Islet of Langerhans (tissue), 1 donor: ENCODE data around the gene IRF3.

Experiments
- FAIRE-seq: peaks from one replicate; lab custom pipeline; 2011; peaks lifted over from hg19 to GRCh38; lab: Jason Lieb, UNC

Gene IRF3

GRCh38 chr19:49669516-49669915 is 3.9 kb upstream of the IRF3 start:
- no peak for FAIRE-seq

- no peak for FAIRE-seq
These were observed 1.8 kb upstream of the IRF3 start for GRCh38 chr19:49667473-49667872.

- FAIRE-seq, result no peak
These were observed 425 bp upstream of the IRF3 start for GRCh38 chr19:49666120-49666444.

DNA sequence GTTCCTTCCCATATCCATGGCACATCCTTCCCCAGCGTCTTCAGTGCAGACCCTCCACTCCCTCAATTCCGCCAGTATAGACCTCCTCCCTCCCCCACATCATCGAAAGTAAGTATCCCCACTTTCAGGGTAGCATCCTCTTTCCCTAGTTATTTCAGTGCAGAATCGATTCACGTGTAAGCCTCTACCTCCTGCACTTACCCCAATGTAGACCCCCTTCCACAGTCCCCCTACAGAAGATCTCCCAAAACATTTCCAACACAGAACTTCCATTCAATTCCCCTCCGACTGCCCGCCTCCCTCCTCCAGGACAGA is 664 bp downstream of the IRF3 start:
- no peak for FAIRE-seq

- no peak for FAIRE-seq
These were observed 1.3 kb downstream of the IRF3 start for GRCh38 chr19:49664171-49665035.

GRCh38 chr19:49663224-49663623 is 2.4 kb downstream of the IRF3 start:
- no peak for FAIRE-seq

GRCh38 chr19:49662011-49662410 is 3.6 kb downstream of the IRF3 start:
- no peak for FAIRE-seq

DNA sequence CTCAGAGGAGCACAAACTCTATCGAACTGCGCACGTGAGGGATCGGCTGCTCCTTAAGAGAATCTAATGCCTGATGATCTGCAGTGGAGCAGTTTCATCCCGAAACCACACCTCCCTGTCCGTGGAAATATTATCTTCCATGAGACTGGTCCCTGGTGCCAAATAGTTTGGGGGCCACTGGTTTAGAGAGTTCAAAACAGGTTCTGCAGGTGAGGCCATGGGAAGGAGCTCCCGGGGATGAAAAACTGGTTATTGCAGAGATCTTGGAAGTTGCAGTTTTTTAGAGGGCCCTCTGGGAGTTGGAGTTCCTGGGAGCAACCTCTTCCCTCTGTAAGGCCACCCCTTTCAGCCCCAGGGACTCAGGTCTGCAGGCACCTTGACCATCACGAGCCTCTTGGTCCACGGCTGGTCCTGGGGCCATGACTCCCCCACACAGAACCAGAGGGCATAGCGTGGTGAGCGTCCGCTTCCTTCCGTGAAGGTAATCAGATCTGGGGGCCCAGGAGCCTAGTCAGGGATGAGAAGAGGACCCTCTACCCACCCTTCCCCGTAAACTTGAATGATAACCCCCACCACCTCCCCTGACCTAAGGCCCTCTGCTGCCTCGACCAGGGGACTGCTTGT is 5.2 kb downstream of the IRF3 start:
- no peak for FAIRE-seq

DNA sequence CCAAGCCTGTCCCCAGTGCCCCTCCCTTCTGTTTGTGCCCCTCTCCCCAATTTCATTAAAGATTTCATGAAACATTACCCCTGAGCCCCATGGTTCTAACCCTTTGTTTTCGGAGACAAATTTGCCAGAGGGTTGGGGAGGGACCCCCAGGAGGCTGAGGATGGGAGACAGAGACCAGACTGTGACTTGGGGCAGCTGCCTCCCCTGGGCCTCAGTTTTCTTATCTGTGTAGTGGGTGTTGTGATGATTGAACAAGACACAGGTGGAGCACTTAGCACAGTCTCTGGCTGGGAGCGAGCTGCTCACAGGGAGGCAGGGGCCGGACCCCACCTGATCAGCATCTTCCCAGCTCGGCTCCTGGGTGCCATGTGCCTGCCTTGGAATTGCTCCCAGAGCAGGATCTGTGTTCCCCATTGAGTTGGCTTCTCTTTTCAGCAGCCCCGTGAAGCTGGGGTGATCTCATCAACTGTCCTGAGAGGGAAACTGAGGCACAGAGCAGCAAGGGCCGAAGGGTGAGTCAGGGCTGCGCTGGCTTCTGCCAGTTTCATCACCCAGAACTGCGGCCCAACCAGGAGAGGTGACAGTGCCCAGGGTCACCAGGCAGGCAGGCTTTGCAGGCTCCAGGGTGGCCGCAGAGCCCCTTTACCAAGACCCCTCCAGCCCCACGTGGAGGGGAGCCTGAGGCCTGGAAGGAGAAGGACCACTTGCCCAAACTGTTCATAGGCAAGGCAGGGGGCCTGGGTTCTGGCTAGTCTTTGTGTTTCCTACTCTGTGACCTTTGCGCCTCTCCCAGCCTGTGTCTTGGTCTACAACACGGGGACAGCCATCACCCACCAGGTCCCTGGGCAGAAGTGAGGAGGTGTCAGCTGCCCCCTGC is 6.9 kb downstream of the IRF3 start:
- no peak for FAIRE-seq

GRCh38 chr19:49658139-49658517 is 7.5 kb downstream of the IRF3 start:
- no peak for FAIRE-seq

DNA sequence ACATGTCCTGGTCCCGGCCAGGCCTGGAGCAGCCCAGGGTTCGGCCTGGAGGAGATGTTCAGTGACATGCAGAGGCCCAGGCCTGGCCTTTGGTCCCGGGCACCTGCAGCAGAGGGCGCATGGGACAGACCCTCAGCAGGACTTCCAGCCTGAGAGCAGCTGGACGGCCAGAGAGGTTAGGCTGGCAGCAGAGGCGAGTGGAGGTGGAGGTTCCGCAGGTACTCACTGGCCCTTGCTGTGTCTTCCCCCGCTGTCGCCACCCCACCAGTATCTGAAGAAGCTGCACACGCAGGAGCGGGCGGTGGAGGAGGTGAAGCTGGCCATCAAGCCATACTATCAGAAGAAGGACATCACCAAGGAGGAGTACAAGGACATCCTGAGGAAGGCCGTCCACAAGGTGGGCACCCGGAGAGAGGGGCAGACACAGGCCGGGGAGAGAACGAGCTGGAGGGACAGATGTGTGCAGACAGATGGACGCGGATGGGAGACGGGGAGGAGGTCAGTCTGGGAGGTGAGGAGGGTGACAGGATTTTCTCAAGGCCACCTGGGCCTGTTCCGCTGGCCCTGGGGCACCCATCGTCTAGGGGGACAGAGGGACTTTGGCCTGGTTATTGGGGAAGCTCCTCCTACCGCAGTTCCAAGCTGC is 8.0 kb downstream of the IRF3 start:
- FAIRE-seq, result no peak

DNA sequence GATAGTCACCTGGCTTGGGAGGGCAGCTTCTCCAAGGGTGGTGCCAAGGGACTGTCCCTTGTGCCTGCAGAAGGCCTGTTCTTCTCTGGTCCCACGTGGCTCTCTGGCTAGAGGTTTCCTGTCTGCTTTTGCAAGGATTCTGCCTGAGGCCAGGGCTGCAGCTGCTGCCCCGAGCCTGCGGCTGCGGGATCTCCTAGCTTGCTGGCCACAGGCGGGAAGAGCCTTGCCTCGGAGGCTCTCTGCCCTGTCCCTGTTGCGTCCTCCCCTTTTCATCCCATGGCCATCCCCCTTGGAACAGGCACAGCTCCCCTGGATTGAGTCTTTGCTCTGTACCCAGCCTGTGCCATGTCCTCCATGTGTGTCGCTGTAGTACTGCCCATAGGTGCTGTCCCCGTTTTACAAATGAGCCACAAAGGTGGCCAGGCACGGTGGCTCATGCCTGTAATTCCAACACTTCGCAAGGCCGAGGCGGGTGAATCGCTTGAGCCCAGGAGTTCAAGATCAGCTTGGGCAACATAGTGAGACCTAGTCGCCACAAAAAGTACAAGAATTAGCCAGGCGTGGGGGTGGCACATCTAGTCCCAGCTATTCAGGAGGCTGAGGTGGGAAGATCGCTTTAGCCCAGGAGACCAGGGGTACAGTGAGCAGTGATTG is 9.1 kb downstream of the IRF3 start:
- FAIRE-seq, result no peak

GRCh38 chr19:49655570-49656455 is 9.8 kb downstream of the IRF3 start:
- FAIRE-seq, result no peak

GRCh38 chr19:49654581-49654980 is 11.1 kb downstream of the IRF3 start:
- FAIRE-seq, result no peak

DNA sequence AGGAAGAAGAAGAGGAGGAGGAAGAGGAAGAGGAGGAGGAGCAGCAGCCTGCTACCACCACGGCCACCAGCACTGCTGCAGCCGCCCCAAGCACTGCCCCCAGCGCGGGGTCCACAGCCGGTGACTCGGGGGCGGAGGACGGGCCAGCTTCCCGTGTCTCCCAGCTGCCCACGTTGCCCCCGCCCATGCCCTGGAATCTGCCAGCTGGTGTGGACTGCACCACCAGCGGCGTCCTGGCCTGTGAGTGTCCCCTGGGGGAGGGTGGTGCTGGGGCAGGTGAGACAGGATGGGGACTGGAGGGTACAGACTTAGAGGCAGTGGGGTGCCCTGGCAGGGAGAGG is 12.2 kb downstream of the IRF3 start:
- no peak for FAIRE-seq

GRCh38 chr19:49652551-49653465 is 12.8 kb downstream of the IRF3 start:
- FAIRE-seq, result no peak

DNA sequence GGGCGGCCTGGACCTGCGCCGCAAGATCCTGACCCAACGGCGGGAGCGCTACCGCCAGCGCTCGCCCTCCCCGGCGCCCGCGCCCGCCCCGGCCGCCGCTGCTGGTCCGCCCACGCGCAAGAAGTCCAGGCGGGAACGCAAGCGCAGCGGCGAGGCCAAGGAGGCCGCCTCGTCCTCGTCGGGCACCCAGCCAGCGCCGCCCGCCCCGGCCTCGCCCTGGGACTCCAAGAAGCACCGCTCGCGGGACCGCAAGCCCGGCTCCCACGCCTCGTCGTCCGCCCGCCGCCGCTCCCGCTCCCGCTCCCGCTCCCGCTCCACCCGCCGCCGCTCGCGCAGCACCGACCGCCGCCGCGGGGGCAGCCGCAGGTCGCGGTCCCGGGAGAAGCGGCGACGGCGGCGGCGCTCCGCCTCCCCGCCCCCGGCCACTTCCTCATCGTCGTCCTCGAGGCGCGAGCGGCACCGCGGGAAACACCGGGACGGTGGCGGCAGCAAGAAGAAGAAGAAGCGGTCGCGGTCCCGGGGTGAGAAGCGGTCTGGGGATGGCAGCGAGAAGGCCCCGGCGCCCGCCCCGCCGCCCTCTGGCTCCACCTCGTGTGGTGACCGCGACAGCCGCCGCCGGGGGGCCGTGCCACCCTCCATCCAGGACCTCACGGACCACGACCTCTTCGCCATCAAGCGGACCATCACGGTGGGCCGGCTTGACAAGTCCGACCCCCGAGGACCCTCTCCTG is 13.7 kb downstream of the IRF3 start:
- FAIRE-seq, result no peak

DNA sequence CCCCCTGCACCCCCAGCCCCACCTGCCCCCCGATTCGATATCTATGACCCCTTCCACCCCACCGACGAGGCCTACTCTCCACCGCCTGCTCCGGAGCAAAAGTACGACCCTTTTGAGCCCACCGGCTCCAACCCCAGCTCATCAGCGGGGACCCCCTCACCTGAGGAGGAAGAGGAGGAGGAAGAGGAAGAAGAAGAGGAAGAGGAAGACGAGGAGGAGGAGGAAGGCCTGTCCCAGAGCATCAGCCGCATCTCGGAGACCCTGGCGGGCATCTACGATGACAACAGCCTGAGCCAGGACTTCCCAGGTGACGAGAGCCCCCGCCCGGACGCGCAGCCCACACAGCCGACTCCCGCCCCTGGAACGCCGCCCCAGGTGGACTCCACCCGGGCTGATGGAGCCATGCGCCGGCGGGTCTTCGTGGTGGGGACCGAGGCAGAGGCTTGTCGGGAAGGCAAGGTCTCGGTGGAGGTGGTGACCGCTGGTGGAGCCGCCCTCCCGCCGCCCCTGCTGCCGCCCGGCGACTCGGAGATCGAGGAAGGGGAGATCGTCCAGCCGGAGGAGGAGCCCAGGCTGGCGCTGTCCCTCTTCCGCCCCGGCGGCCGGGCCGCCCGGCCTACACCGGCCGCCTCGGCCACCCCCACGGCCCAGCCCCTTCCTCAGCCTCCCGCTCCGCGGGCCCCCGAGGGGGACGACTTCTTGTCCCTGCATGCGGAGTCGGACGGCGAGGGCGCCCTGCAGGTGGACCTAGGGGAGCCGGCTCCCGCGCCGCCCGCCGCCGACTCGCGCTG is 14.4 kb downstream of the IRF3 start:
- no peak for FAIRE-seq

DNA sequence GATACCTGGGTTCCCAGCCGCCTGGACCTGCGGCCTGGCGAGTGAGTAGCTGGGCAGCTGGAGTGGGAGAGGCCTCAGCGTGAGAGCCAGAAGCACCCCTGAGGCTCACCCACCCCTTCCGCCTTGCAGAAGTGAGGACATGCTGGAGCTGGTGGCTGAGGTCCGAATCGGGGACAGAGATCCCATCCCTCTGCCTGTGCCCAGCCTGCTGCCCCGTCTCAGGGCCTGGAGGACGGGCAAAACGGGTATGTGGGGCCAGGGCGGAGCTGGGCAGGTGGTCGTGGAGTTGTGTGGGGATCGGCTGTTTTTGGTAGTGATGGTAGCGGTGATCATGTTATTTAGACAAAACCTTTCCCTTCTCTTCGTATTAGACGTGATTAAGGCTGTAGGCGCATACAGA is 19.1 kb downstream of the IRF3 start:
- no peak for FAIRE-seq
